ENCODE measurements around the gene CMBL.
"Not testable (repeated sequence)": the region's sequence is repeated elsewhere in the genome, so short reads cannot be mapped to it uniquely, and the experiment has no call there.

The CMBL gene

GRCh38 chr5:10283927-10284635 lies 23.6 kb downstream of the CMBL start:
- DNase-seq: peak; percentile 68

GRCh38 chr5:10279925-10280720 lies 27.6 kb downstream of the CMBL start:
- DNase-seq: no peak

- DNase-seq: no peak
Observed at GRCh38 chr5:10279328-10279727, 28.4 kb downstream of the CMBL start.

- no peak for DNase-seq
Observed at GRCh38 chr5:10278658-10279279, 28.9 kb downstream of the CMBL start.

GRCh38 chr5:10277773-10278630 lies 29.7 kb downstream of the CMBL start:
- DNase-seq: no peak

- DNase-seq: no peak
Observed at GRCh38 chr5:10276691-10277090, 31.0 kb downstream of the CMBL start.

GRCh38 chr5:10275991-10276390 lies 31.7 kb downstream of the CMBL start:
- no peak for DNase-seq

GRCh38 chr5:10275460-10275859 lies 32.2 kb downstream of the CMBL start:
- DNase-seq: no peak

GRCh38 chr5:10272875-10273209 lies 34.9 kb downstream of the CMBL start:
- not testable (repeated sequence) for DNase-seq

- no peak for DNase-seq
Observed at GRCh38 chr5:10272053-10272874, 35.4 kb downstream of the CMBL start.

GRCh38 chr5:10268100-10268499 lies 39.6 kb downstream of the CMBL start:
- no peak for DNase-seq

- DNase-seq: no peak
Observed at GRCh38 chr5:10266839-10267238, 40.9 kb downstream of the CMBL start.

- DNase-seq: no peak
Observed at GRCh38 chr5:10266137-10266536, 41.6 kb downstream of the CMBL start.

- no peak for DNase-seq
Observed at GRCh38 chr5:10265245-10266109, 42.2 kb downstream of the CMBL start.

- no peak for DNase-seq
Observed at GRCh38 chr5:10264604-10265003, 43.1 kb downstream of the CMBL start.

- no peak for DNase-seq
Observed at GRCh38 chr5:10262995-10263394, 44.7 kb downstream of the CMBL start.

- no peak for DNase-seq
Observed at GRCh38 chr5:10262121-10262774, 45.5 kb downstream of the CMBL start.

- DNase-seq: no peak
Observed at GRCh38 chr5:10261065-10261464, 46.6 kb downstream of the CMBL start.

GRCh38 chr5:10259899-10260298 lies 47.8 kb downstream of the CMBL start:
- no peak for DNase-seq

GRCh38 chr5:10257870-10258269 lies 49.8 kb downstream of the CMBL start:
- DNase-seq: no peak

GRCh38 chr5:10254686-10255085 lies 53.0 kb downstream of the CMBL start:
- no peak for DNase-seq
